ENCODE measurements around the gene TRIM44. TPM values are rescaled to one million over a fixed set of nuclear protein-coding genes. Genes with fewer than 3 reads are reported as not detected.

Gene TRIM44, protein sequence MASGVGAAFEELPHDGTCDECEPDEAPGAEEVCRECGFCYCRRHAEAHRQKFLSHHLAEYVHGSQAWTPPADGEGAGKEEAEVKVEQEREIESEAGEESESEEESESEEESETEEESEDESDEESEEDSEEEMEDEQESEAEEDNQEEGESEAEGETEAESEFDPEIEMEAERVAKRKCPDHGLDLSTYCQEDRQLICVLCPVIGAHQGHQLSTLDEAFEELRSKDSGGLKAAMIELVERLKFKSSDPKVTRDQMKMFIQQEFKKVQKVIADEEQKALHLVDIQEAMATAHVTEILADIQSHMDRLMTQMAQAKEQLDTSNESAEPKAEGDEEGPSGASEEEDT
- 21.2 TPM for total RNA-seq

DNA sequence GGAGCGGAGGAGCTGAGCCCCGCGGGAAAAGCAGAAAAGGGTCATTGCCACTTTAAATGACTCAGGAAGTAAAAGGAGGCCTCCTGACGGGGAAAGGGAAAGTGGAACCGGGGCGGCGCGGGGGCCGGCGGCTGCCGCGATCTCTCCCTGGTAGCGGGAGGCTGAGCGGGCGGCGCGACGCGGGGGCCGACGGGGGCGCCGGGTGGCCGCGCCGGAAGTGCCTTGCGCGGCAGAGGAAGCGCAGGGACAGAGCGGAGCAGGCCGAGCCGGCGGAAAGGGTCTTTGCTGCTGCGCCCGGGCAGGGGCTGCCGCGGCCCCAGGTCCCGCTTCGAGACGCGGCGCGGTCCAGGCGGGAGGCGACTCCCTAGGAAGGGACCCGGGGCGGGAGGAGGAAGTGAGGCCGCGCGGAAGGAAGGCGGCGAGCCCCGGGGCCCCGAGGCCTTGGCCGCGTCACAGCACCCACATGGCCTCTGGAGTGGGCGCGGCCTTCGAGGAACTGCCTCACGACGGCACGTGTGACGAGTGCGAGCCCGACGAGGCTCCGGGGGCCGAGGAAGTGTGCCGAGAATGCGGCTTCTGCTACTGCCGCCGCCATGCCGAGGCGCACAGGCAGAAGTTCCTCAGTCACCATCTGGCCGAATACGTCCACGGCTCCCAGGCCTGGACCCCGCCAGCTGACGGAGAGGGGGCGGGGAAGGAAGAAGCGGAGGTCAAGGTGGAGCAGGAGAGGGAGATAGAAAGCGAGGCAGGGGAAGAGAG, at the start of gene TRIM44:
TRIM44 (plus strand) TSS at position 127 of the 759 bp plus-strand sequence; CDS start at position 464, 337 bp downstream.
- Histone ChIP-seq H3K27me3 (ENCODE audit: insufficient read depth, low read length) (peaks cover 7% of the 10 kb centered on the region), H3K9me3 (ENCODE audit: low read depth, low read length) (peaks cover 36% of the 10 kb centered on the region), H3K4me1 (ENCODE audit: insufficient read depth, low read length) (peaks cover 21% of the 10 kb centered on the region), H3K4me3 (ENCODE audit: low read length) (peak within 1 kb of the TSS; percentile 77)

GRCh38 chr11:35614939-35615569, 47.5 kb upstream of the TRIM44 start:
- Histone ChIP-seq H3K27me3 (ENCODE audit: insufficient read depth, low read length) (peaks cover 50% of the 10 kb centered on the region), H3K4me3 (ENCODE audit: low read length) (no peak overlapping the region), H3K4me1 (ENCODE audit: insufficient read depth, low read length) (peaks cover 21% of the 10 kb centered on the region), H3K9me3 (ENCODE audit: low read depth, low read length) (no peaks in the 10 kb centered on the region)

- Histone ChIP-seq H3K4me1 (ENCODE audit: insufficient read depth, low read length) (peaks cover 24% of the 10 kb centered on the region), H3K4me3 (ENCODE audit: low read length) (no peak overlapping the region), H3K9me3 (ENCODE audit: low read depth, low read length) (no peaks in the 10 kb centered on the region), H3K27me3 (ENCODE audit: insufficient read depth, low read length) (peaks cover 58% of the 10 kb centered on the region)
Measured at GRCh38 chr11:35615921-35616900, 46.4 kb upstream of the TRIM44 start.

GRCh38 chr11:35617316-35617686, 45.3 kb upstream of the TRIM44 start:
- Histone ChIP-seq H3K27me3 (ENCODE audit: insufficient read depth, low read length) (peaks cover 69% of the 10 kb centered on the region), H3K4me1 (ENCODE audit: insufficient read depth, low read length) (peaks cover 24% of the 10 kb centered on the region)

GRCh38 chr11:35617687-35618496, 44.7 kb upstream of the TRIM44 start, which contains the start of gene FJX1:
FJX1 (plus strand) TSS chr11:35618460; CDS start chr11:35618637, 177 bp downstream.
- Histone ChIP-seq H3K27me3 (ENCODE audit: insufficient read depth, low read length) (peaks cover 75% of the 10 kb centered on the region), H3K4me1 (ENCODE audit: insufficient read depth, low read length) (peaks cover 24% of the 10 kb centered on the region), H3K9me3 (ENCODE audit: low read depth, low read length) (no peaks in the 10 kb centered on the region), H3K4me3 (ENCODE audit: low read length) (peak within 1 kb of the TSS; percentile 13)

More at GRCh38 chr11:35617316-35617686, 45.3 kb upstream of the TRIM44 start:
- Histone ChIP-seq H3K4me3 (ENCODE audit: low read length) (no peak overlapping the region), H3K9me3 (ENCODE audit: low read depth, low read length) (no peaks in the 10 kb centered on the region)

GRCh38 chr11:35618497-35619115, 44.0 kb upstream of the TRIM44 start:
- H3K4me1 ChIP-seq (ENCODE audit: insufficient read depth, low read length), result peaks cover 24% of the 10 kb centered on the region
- peaks cover 82% of the 10 kb centered on the region for H3K27me3 ChIP-seq (ENCODE audit: insufficient read depth, low read length)
- no peaks in the 10 kb centered on the region for H3K9me3 ChIP-seq (ENCODE audit: low read depth, low read length)
- H3K4me3 ChIP-seq (ENCODE audit: low read length), result peak overlapping the region; percentile 13

DNA sequence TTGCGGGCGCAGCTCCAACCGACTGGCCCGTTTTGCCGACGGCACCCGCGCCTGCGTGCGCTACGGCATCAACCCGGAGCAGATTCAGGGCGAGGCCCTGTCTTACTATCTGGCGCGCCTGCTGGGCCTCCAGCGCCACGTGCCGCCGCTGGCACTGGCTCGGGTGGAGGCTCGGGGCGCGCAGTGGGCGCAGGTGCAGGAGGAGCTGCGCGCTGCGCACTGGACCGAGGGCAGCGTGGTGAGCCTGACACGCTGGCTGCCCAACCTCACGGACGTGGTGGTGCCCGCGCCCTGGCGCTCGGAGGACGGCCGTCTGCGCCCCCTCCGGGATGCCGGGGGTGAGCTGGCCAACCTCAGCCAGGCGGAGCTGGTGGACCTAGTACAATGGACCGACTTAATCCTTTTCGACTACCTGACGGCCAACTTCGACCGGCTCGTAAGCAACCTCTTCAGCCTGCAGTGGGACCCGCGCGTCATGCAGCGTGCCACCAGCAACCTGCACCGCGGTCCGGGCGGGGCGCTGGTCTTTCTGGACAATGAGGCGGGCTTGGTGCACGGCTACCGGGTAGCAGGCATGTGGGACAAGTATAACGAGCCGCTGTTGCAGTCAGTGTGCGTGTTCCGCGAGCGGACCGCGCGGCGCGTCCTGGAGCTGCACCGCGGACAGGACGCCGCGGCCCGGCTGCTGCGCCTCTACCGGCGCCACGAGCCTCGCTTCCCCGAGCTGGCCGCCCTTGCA, 43.3 kb upstream of the TRIM44 start:
- Histone ChIP-seq H3K27me3 (ENCODE audit: insufficient read depth, low read length) (peaks cover 85% of the 10 kb centered on the region), H3K4me1 (ENCODE audit: insufficient read depth, low read length) (peaks cover 24% of the 10 kb centered on the region), H3K9me3 (ENCODE audit: low read depth, low read length) (no peaks in the 10 kb centered on the region), H3K4me3 (ENCODE audit: low read length) (no peak overlapping the region)

DNA sequence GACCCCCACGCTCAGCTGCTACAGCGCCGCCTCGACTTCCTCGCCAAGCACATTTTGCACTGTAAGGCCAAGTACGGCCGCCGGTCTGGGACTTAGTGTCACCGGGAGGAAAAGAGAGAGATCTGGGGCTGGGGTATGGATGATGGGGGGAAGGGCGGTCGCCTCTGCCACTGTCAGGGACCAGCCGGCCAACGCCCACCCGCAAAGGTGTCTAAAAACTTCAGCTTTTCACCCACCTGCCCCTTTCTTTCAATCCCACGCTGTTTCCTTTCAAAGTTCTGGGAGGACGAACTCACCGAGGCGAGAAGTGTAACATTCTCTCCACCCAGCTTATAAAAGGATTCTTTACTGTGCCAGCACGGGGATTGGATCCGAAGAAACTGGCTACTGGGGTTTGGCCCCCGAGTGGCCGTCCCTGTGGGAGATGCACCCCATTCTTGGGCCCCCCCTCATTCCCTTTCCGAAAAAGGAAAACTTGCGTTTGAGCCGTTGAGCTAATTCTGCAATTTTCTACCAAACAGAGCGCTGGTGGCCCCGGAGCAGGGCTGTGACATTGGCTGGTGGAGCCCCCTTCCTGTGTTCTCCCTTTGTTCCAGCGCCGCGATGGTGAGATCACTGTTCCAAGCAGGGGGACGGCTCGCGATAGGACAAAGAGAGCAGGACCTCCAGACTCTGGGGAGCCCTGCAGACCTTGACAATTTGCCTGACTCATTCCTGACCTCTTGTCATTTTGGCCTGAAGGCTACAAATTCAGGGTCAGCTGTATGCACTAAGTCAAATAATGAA, 42.5 kb upstream of the TRIM44 start:
- Histone ChIP-seq H3K4me1 (ENCODE audit: insufficient read depth, low read length) (peaks cover 24% of the 10 kb centered on the region), H3K27me3 (ENCODE audit: insufficient read depth, low read length) (peaks cover 82% of the 10 kb centered on the region), H3K4me3 (ENCODE audit: low read length) (no peak overlapping the region), H3K9me3 (ENCODE audit: low read depth, low read length) (no peaks in the 10 kb centered on the region)

DNA sequence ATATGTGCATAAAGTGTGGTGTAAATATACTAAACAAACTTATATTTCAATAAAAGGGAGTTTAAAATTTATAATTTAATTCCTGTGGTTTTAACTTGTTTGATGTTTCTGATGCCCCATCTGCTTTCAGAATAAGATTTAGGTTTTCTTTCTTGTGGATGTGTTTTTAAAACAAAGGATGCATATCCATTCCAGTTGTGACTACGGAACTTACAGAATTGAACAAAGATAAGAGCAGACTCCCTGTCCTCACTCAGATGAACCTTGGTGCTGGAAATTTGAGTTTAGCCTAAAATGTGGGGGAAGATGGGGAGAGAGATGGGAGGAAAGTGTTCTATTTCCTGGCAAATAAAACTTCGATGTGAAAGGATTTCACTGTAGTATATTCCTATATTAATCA, 41.8 kb upstream of the TRIM44 start:
- Histone ChIP-seq H3K9me3 (ENCODE audit: low read depth, low read length) (no peaks in the 10 kb centered on the region), H3K4me1 (ENCODE audit: insufficient read depth, low read length) (peaks cover 24% of the 10 kb centered on the region), H3K27me3 (ENCODE audit: insufficient read depth, low read length) (peaks cover 75% of the 10 kb centered on the region), H3K4me3 (ENCODE audit: low read length) (no peak overlapping the region)

DNA sequence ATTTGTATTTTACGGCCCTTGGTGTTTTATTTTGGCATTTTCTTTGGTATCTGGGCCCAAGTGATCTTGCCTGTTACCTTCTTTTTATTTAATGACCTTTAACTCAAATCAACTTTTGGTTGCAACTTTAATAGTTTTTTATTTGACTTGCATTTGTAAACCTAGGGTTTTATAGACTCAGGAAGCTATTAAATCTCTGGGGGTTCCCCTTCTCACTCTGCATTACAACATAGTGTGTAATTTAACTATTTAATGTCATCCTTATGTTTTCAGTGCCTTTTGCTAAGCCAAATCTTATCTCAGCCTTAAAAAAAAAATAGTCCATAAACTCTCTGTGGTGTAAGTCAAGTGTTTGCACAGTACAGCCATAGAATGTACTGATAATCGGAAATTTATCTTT, 41.0 kb upstream of the TRIM44 start:
- Histone ChIP-seq H3K4me1 (ENCODE audit: insufficient read depth, low read length) (peaks cover 24% of the 10 kb centered on the region), H3K9me3 (ENCODE audit: low read depth, low read length) (no peaks in the 10 kb centered on the region), H3K4me3 (ENCODE audit: low read length) (no peak overlapping the region), H3K27me3 (ENCODE audit: insufficient read depth, low read length) (peaks cover 77% of the 10 kb centered on the region)

DNA sequence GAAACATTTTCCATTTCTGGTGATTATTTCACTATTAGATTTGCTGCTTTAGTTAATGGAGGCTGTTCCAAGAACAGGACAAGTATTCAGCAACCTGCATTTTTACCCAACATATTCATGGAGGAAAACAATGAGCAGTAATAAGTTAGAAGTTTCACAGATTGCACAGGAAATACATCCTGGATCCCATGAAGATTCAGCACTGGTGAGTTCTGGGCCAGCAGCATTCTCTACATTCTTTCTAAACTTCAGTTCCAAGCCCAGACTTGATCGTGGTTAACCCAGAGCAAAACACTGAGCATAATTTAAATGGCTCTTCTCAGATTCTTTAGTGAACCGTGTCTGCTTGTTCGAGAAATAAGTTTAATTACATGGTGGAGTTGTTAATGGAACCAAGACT, 40.5 kb upstream of the TRIM44 start:
- Histone ChIP-seq H3K4me3 (ENCODE audit: low read length) (no peak overlapping the region), H3K27me3 (ENCODE audit: insufficient read depth, low read length) (peaks cover 76% of the 10 kb centered on the region), H3K4me1 (ENCODE audit: insufficient read depth, low read length) (peaks cover 24% of the 10 kb centered on the region), H3K9me3 (ENCODE audit: low read depth, low read length) (no peaks in the 10 kb centered on the region)

- H3K9me3 ChIP-seq (ENCODE audit: low read depth, low read length), result no peaks in the 10 kb centered on the region
- peaks cover 78% of the 10 kb centered on the region for H3K27me3 ChIP-seq (ENCODE audit: insufficient read depth, low read length)
- no peak overlapping the region for H3K4me3 ChIP-seq (ENCODE audit: low read length)
- H3K4me1 ChIP-seq (ENCODE audit: insufficient read depth, low read length), result peaks cover 15% of the 10 kb centered on the region
Measured at GRCh38 chr11:35623621-35624168, 38.9 kb upstream of the TRIM44 start.

Data from mononuclear cell (primary cell).